Hepatocyte (in vitro differentiated cells): ENCODE results near the gene MUC20.

ENCODE experiments used
- CTCF ChIP-seq: fragments of 200-600 bp; sonication (generic); IDR thresholded peaks from 2 replicates; pipeline ENCODE4 v1.5.1; 2016; ENCODE audit warnings: antibody characterized with exemption, mild to moderate bottlenecking; ENCODE audit not compliant: poor library complexity
- EZH2 ChIP-seq: fragments of 200-600 bp; sonication (generic); IDR thresholded peaks from 2 replicates; pipeline ENCODE4 v1.6.1; 2016; ENCODE audit warnings: antibody characterized with exemption, mild to moderate bottlenecking, borderline replicate concordance

GRCh38 chr3:195764961-195765706 is 44.4 kb downstream of the MUC20 start:
- TF ChIP-seq CTCF (no peak), EZH2 (no peak)
